ENCODE results near the gene SGPP2. TPM values are rescaled to one million over a fixed set of nuclear protein-coding genes. Genes with fewer than 3 reads are reported as not detected.

SGPP2 gene
- total RNA-seq, 1 experiment from 2014 or later = not detected

DNA sequence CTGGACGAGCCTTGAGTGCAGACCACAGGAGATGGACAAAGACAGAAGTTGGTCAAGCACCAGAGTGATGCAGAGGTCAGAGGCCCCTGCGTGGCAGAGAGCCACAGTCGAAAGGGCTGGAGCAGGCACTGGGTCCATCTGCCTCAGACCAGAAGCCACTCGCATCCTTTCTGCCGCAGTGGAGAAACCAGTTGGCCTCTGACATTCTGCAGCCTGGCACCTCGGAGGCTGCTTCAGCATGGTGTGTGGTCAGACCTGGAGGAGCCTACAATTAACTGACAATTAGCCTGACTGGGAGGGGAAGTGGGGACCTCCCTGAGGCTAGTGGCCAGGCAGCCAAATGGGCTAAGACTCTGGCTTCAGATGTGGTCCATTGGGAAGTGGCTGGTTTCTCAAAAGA lies 111.1 kb downstream of the SGPP2 start:
- Histone ChIP-seq H3K9ac (ENCODE audit: extremely low read depth, insufficient read length, low read length) (no peak overlapping the region), H3K56ac (ENCODE audit: insufficient read length, low read depth, low read length) (no peak overlapping the region), H2BK120ac (ENCODE audit: low read depth, low read length, poor library complexity, severe bottlenecking) (no peak overlapping the region), H2BK12ac (ENCODE audit: insufficient read length, low read depth, low read length) (no peak overlapping the region), H3K4me1 (ENCODE audit: insufficient read depth, low read length) (no peaks in the 10 kb centered on the region), H3K79me2 (ENCODE audit: insufficient read depth, low read length) (no peaks in the 10 kb centered on the region), H2BK20ac (ENCODE audit: low read depth, low read length, poor library complexity, severe bottlenecking) (no peak overlapping the region), H2AK5ac (ENCODE audit: insufficient read length, low read length) (no peak overlapping the region), H3K23me2 (ENCODE audit: insufficient read length, low read depth, low read length, poor library complexity, severe bottlenecking) (no peaks in the 10 kb centered on the region), H3K23ac (ENCODE audit: insufficient read length, low read depth, low read length) (no peak overlapping the region), H3K79me1 (ENCODE audit: insufficient read depth, low read depth, low read length, poor library complexity, severe bottlenecking) (no peaks in the 10 kb centered on the region), H2BK15ac (ENCODE audit: low read depth, low read length) (no peak overlapping the region), H2AFZ (ENCODE audit: low read length) (no peak overlapping the region), H3K4me2 (ENCODE audit: insufficient read depth, insufficient read length, low read length) (no peak overlapping the region), H4K20me1 (ENCODE audit: control insufficient read depth, insufficient read depth, insufficient read length) (no peaks in the 10 kb centered on the region), H3K14ac (ENCODE audit: insufficient read depth, low read length) (no peak overlapping the region), H2BK5ac (ENCODE audit: insufficient read length, low read length) (no peak overlapping the region), H3K18ac (ENCODE audit: insufficient read length, low read depth, low read length) (no peak overlapping the region), H4K8ac (replicated peaks; ENCODE audit: insufficient read length, low read depth, low read length) (no peak overlapping the region), H3K27me3 (ENCODE audit: insufficient read depth, low read length) (no peaks in the 10 kb centered on the region), H4K91ac (ENCODE audit: insufficient read length, low read depth, low read length) (no peak overlapping the region), H3K4ac (ENCODE audit: low read depth, low read length) (no peak overlapping the region), H4K5ac (ENCODE audit: insufficient read length, low read depth, low read length) (no peak overlapping the region), H3T11ph (ENCODE audit: low read length) (no peak overlapping the region), H3K27ac (ENCODE audit: insufficient read length, low read depth, low read length) (no peak overlapping the region), H3K9me3 (ENCODE audit: control insufficient read depth, low read depth, low read length) (no peaks in the 10 kb centered on the region)
- WGBS (ENCODE audit: extremely low coverage, insufficient read length, low lambda C conversion rate) = no CpG with 5 or more reads among the region's 6 CpGs
- H3K27me3 Mint-ChIP-seq (ENCODE audit: low read depth) = peaks cover 5% of the 10 kb centered on the region
- H3K9me3 Mint-ChIP-seq = peaks cover 9 to 11% of the 10 kb centered on the region in 2 experiments; a peak in 4 of 5 replicates
- TF ChIP-seq, protein P1, sequence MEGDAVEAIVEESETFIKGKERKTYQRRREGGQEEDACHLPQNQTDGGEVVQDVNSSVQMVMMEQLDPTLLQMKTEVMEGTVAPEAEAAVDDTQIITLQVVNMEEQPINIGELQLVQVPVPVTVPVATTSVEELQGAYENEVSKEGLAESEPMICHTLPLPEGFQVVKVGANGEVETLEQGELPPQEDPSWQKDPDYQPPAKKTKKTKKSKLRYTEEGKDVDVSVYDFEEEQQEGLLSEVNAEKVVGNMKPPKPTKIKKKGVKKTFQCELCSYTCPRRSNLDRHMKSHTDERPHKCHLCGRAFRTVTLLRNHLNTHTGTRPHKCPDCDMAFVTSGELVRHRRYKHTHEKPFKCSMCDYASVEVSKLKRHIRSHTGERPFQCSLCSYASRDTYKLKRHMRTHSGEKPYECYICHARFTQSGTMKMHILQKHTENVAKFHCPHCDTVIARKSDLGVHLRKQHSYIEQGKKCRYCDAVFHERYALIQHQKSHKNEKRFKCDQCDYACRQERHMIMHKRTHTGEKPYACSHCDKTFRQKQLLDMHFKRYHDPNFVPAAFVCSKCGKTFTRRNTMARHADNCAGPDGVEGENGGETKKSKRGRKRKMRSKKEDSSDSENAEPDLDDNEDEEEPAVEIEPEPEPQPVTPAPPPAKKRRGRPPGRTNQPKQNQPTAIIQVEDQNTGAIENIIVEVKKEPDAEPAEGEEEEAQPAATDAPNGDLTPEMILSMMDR (conservative IDR thresholded peaks at IDR 0.05) = no peak
- no peak overlapping the region for H3K27ac Mint-ChIP-seq
- H3K4me1 Mint-ChIP-seq = peaks cover 0 to 6% of the 10 kb centered on the region in 2 experiments; a peak in 1 of 4 replicates
- no peak overlapping the region for H3K4me3 Mint-ChIP-seq
- H3K36me3 Mint-ChIP-seq (ENCODE audit: insufficient read depth in 1 of 3, low read depth in 3 of 3) = peaks cover 0 to 7% (median 5%) of the 10 kb centered on the region in 3 experiments; a peak in 4 of 7 replicates
- no peak for DNase-seq

Data from H9 (cell line).